ENCODE results near the gene AXDND1.

- TF ChIP-seq, protein P1, sequence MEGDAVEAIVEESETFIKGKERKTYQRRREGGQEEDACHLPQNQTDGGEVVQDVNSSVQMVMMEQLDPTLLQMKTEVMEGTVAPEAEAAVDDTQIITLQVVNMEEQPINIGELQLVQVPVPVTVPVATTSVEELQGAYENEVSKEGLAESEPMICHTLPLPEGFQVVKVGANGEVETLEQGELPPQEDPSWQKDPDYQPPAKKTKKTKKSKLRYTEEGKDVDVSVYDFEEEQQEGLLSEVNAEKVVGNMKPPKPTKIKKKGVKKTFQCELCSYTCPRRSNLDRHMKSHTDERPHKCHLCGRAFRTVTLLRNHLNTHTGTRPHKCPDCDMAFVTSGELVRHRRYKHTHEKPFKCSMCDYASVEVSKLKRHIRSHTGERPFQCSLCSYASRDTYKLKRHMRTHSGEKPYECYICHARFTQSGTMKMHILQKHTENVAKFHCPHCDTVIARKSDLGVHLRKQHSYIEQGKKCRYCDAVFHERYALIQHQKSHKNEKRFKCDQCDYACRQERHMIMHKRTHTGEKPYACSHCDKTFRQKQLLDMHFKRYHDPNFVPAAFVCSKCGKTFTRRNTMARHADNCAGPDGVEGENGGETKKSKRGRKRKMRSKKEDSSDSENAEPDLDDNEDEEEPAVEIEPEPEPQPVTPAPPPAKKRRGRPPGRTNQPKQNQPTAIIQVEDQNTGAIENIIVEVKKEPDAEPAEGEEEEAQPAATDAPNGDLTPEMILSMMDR (IDR thresholded peaks at IDR 0.05), result no peak
- no peak for TF ChIP-seq MAX (IDR thresholded peaks at IDR 0.05; ENCODE audit: low read depth)
- TF ChIP-seq CHD2 (IDR thresholded peaks at IDR 0.05; ENCODE audit: low read length, partially characterized antibody), result no peak
- TF ChIP-seq YY1 (IDR thresholded peaks at IDR 0.05; ENCODE audit: low read depth), result no peak
- no peak for TF ChIP-seq GABPA (IDR thresholded peaks at IDR 0.05; ENCODE audit: low read depth)
- no peak for TF ChIP-seq RAD21 (IDR thresholded peaks at IDR 0.05; ENCODE audit: low read length)
- TF ChIP-seq POLR2AphosphoS5 (IDR thresholded peaks at IDR 0.05; ENCODE audit: low read depth, low read length), result no peak
- TF ChIP-seq, protein P2, sequence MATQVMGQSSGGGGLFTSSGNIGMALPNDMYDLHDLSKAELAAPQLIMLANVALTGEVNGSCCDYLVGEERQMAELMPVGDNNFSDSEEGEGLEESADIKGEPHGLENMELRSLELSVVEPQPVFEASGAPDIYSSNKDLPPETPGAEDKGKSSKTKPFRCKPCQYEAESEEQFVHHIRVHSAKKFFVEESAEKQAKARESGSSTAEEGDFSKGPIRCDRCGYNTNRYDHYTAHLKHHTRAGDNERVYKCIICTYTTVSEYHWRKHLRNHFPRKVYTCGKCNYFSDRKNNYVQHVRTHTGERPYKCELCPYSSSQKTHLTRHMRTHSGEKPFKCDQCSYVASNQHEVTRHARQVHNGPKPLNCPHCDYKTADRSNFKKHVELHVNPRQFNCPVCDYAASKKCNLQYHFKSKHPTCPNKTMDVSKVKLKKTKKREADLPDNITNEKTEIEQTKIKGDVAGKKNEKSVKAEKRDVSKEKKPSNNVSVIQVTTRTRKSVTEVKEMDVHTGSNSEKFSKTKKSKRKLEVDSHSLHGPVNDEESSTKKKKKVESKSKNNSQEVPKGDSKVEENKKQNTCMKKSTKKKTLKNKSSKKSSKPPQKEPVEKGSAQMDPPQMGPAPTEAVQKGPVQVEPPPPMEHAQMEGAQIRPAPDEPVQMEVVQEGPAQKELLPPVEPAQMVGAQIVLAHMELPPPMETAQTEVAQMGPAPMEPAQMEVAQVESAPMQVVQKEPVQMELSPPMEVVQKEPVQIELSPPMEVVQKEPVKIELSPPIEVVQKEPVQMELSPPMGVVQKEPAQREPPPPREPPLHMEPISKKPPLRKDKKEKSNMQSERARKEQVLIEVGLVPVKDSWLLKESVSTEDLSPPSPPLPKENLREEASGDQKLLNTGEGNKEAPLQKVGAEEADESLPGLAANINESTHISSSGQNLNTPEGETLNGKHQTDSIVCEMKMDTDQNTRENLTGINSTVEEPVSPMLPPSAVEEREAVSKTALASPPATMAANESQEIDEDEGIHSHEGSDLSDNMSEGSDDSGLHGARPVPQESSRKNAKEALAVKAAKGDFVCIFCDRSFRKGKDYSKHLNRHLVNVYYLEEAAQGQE (IDR thresholded peaks at IDR 0.05; ENCODE audit: low read depth, low read length), result no peak
- TF ChIP-seq TAF1 (IDR thresholded peaks at IDR 0.05; ENCODE audit: borderline replicate concordance, low read depth, low read length), result no peak
- TF ChIP-seq SIN3A (IDR thresholded peaks at IDR 0.05; ENCODE audit: borderline replicate concordance, low read depth, low read length), result no peak
- no peak for TF ChIP-seq ELF1 (IDR thresholded peaks at IDR 0.05)
- no peak for TF ChIP-seq EP300 (IDR thresholded peaks at IDR 0.05; ENCODE audit: borderline replicate concordance in 1 of 2, low read depth in 1 of 2, low read length in 1 of 2)
- no peak for TF ChIP-seq FOXM1 (IDR thresholded peaks at IDR 0.05; ENCODE audit: low read depth)
Observed at GRCh38 chr1:179598631-179599030, 232.9 kb downstream of the AXDND1 start.

Measured in SK-N-SH (cell line).